D721Med (cell line): ENCODE measurements around the gene SMIM23.

Experiments used
- DNase-seq: peaks from one replicate; pipeline ENCODE4 v3.0.0; 2011; ENCODE audit warnings: low spot score; ENCODE audit not compliant: insufficient read length
- FAIRE-seq: peaks from 2 replicates; lab custom pipeline; 2011; peaks lifted over from hg19 to GRCh38; lab: Jason Lieb, UNC
- TF ChIP-seq, protein P1 (sequence below): IDR thresholded peaks from 2 replicates; pipeline ENCODE4 v1.5.1; 2012; ENCODE audit warnings: mild to moderate bottlenecking, control low read depth; ENCODE audit not compliant: insufficient read depth; ENCODE audit errors: missing control alignments

SMIM23 gene

DNA sequence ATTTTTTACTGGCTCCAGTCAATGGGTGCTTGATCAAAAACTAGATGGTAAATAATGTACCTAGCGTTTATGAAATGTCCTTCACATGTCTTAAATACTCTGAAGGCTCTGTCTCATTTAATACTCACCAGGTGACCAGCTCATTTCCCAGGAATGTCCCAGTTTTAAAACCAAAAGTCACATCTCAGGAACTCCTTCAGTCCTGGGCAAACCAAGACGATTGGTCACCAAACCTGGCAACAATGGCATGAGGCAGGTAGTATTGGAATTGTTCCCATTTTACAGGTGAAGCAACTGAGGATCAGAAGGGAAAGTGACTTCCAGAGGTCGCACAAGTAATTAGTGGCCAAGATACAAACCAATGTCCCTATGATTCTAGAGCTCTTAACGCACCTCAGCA is 27.7 kb downstream of the SMIM23 start:
- FAIRE-seq, result no peak
- TF ChIP-seq, protein P1, sequence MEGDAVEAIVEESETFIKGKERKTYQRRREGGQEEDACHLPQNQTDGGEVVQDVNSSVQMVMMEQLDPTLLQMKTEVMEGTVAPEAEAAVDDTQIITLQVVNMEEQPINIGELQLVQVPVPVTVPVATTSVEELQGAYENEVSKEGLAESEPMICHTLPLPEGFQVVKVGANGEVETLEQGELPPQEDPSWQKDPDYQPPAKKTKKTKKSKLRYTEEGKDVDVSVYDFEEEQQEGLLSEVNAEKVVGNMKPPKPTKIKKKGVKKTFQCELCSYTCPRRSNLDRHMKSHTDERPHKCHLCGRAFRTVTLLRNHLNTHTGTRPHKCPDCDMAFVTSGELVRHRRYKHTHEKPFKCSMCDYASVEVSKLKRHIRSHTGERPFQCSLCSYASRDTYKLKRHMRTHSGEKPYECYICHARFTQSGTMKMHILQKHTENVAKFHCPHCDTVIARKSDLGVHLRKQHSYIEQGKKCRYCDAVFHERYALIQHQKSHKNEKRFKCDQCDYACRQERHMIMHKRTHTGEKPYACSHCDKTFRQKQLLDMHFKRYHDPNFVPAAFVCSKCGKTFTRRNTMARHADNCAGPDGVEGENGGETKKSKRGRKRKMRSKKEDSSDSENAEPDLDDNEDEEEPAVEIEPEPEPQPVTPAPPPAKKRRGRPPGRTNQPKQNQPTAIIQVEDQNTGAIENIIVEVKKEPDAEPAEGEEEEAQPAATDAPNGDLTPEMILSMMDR, result no peak
- DNase-seq, result no peak

GRCh38 chr5:171813813-171814490 is 28.3 kb downstream of the SMIM23 start:
- TF ChIP-seq, protein P1, result no peak
- DNase-seq (no peak), FAIRE-seq (no peak)

GRCh38 chr5:171816666-171817065 is 31.0 kb downstream of the SMIM23 start:
- TF ChIP-seq, protein P1, result no peak
- FAIRE-seq (no peak), DNase-seq (no peak)

- FAIRE-seq (no peak), DNase-seq (no peak)
- TF ChIP-seq, protein P1, result no peak
Observed at GRCh38 chr5:171820561-171820960, 34.9 kb downstream of the SMIM23 start.

GRCh38 chr5:171821286-171821685 is 35.7 kb downstream of the SMIM23 start:
- no peak for DNase-seq
- no peak for FAIRE-seq
- TF ChIP-seq, protein P1, result no peak

DNA sequence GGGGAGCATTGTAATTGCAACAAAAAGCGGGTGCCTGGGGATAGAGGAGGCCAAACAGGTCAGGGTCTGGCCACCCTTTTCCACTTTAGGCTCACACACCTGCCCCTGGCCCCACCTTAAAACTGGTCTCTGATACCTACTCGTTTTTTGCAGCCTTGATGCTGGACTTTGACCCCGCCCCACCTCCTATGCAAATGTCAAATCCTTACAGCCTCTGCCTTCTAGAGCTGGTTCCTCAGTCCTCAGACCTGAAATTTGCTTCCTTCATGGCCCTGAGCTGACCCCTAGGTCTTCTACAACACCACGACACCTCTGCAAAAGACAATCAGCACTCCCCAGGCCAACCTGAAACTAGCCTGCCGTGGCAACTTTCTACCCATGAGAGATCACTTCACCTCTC is 37.7 kb downstream of the SMIM23 start:
- FAIRE-seq, result no peak

GRCh38 chr5:171825051-171825450 is 39.4 kb downstream of the SMIM23 start:
- DNase-seq (no peak), FAIRE-seq (no peak)
- TF ChIP-seq, protein P1, result no peak

More for the DNA sequence above, 37.7 kb downstream of the SMIM23 start:
- DNase-seq, result no peak
- TF ChIP-seq, protein P1, result no peak
